Esophagus muscularis mucosa (tissue), 4 donors: Measurements from ENCODE around the gene IL34. TPM values are rescaled to one million over a fixed set of nuclear protein-coding genes. Genes with fewer than 3 reads are reported as not detected.
A peak's percentile ranks its signal among the peaks of the same experiment; 100 is the strongest.

ENCODE experiments used
- DNase-seq: peaks from one replicate; pipeline ENCODE4 v3.0.0-alpha.2; 2017; ENCODE audit errors: extremely low spot score
- H3K27ac ChIP-seq, 4 donors: fragments of 200-600 bp; sonication (generic); replicated peaks in 1 of 4; 1 replicate in 3 of 4; 2 replicates in 1 of 4; pipeline ENCODE4 v1.5.1; 2016 to 2019; ENCODE audit warnings: mild to moderate bottlenecking in 1 of 4
- H3K27me3 ChIP-seq, 4 donors: fragments of 200-600 bp; sonication (generic); one replicate each; pipeline versions ENCODE4 v1.5.1 to v1.6.0; 2016 to 2019
- H3K36me3 ChIP-seq, 4 donors: fragments of 200-600 bp; sonication (generic); one replicate each; pipeline ENCODE4 v1.5.1; 2016 to 2019
- H3K4me1 ChIP-seq, 4 donors: fragments of 200-600 bp; sonication (generic); one replicate each; pipeline ENCODE4 v1.5.1; 2016 to 2019
- H3K4me3 ChIP-seq, 4 donors: fragments of 200-600 bp; sonication (generic); 1 replicate in 2 of 4; 2 replicates in 2 of 4; pipeline ENCODE4 v1.5.1; 2016 to 2019; ENCODE audit warnings: mild to moderate bottlenecking in 4 of 4, moderate library complexity in 1 of 4
- H3K9me3 ChIP-seq, 4 donors: fragments of 200-600 bp; sonication (generic); 1 replicate in 3 of 4; 2 replicates in 1 of 4; pipeline ENCODE4 v1.5.1; 2016 to 2019
- EP300 ChIP-seq: sonication (generic); formaldehyde crosslinking; IDR thresholded peaks from one replicate; pipeline ENCODE4 v1.6.1; 2017; ENCODE audit warnings: antibody characterized with exemption
- POLR2A ChIP-seq: fragments of 450-650 bp; IDR thresholded peaks from one replicate; pipeline ENCODE4 v1.6.1; 2017; ENCODE audit warnings: antibody characterized with exemption, moderate library complexity, mild to moderate bottlenecking, low read depth
- POLR2AphosphoS5 ChIP-seq, 2 donors: sonication (generic); formaldehyde crosslinking; IDR thresholded peaks; one replicate each; pipeline ENCODE4 v1.6.1; 2017; ENCODE audit warnings: antibody characterized with exemption in 2 of 2
- WGBS: methylation state at CpG from one replicate; pipeline ENCODE4 v1.1.5; 2018; 5-methylcytosine and 5-hydroxymethylcytosine counted together
- intact Hi-C: fragments of 100-400 bp; cut with DNase I; formaldehyde crosslinking; loops from one replicate; pipeline ENCODE4 v1.15.1; 2023
- total RNA-seq, 4 donors: library from RNA; depleted of rRNA; stranded (reverse); fragments of >200 nt; gene quantifications; one replicate each; pipeline versions ENCODE4 v1.1.0 to v1.2.1, GENCODE V29; 2016
- TF ChIP-seq, protein P1 (sequence below), 3 experiments: fragments of 200-600 bp in 2 of 3; fragments of 450-650 bp in 1 of 3; sonication (generic) in 2 of 3; IDR thresholded peaks; one replicate each; pipeline ENCODE4 v1.5.1; 2017 to 2019; ENCODE audit warnings: antibody characterized with exemption in 3 of 3, mild to moderate bottlenecking in 2 of 3, moderate library complexity in 1 of 3

The IL34 gene
- total RNA-seq, 4 donors from 2014 or later: 1.7 to 4.7 (median 3.4) TPM

DNA sequence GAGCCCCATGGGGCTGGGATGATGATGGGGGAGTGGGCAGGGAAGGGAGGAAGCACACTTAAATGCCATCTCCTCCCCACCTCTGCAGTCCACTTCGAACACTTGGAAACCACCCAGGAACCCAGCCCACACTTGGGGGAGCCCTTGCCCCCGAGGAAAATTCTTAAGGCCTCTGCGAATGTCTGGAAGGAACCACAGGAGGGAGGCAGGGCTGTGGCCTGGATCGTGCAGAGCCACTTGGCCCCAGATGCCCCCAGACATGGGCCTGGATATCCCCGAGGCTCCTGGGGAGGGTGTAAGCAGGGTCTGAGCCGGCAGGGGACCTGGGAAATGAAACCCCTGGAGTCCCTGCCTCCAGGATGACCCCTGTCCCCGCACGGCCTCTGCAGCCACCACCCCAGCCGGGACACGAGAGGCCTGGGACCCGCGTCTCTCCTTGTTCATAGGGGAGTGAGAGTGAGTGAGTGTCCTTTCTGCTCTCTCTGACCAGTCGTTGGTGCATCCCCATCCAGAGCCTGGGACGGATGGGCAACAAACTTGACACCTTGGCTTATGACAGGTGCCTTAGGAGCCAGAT, 51.3 kb downstream of the IL34 start:
- H3K4me3 ChIP-seq: no peak overlapping the region
- intact Hi-C loops: no loop called here
- no peaks in the 10 kb centered on the region for H3K27me3 ChIP-seq
- peaks cover 0 to 6% (median 0%) of the 10 kb centered on the region in 4 donors for H3K36me3 ChIP-seq
- no peak for TF ChIP-seq EP300
- TF ChIP-seq, protein P1, sequence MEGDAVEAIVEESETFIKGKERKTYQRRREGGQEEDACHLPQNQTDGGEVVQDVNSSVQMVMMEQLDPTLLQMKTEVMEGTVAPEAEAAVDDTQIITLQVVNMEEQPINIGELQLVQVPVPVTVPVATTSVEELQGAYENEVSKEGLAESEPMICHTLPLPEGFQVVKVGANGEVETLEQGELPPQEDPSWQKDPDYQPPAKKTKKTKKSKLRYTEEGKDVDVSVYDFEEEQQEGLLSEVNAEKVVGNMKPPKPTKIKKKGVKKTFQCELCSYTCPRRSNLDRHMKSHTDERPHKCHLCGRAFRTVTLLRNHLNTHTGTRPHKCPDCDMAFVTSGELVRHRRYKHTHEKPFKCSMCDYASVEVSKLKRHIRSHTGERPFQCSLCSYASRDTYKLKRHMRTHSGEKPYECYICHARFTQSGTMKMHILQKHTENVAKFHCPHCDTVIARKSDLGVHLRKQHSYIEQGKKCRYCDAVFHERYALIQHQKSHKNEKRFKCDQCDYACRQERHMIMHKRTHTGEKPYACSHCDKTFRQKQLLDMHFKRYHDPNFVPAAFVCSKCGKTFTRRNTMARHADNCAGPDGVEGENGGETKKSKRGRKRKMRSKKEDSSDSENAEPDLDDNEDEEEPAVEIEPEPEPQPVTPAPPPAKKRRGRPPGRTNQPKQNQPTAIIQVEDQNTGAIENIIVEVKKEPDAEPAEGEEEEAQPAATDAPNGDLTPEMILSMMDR (IDR thresholded peaks at IDR 0.05): peak in 2 of 3 experiments; percentile 17 to 19
- no peaks in the 10 kb centered on the region for H3K9me3 ChIP-seq
- no peak for DNase-seq
- H3K27ac ChIP-seq: peak overlapping the region; percentile 96 to 99 (median 96)
- peaks cover 90 to 95% (median 95%) of the 10 kb centered on the region in 4 donors for H3K4me1 ChIP-seq
- 58% methylated on average over 4 of the region's 14 CpGs for WGBS

DNA sequence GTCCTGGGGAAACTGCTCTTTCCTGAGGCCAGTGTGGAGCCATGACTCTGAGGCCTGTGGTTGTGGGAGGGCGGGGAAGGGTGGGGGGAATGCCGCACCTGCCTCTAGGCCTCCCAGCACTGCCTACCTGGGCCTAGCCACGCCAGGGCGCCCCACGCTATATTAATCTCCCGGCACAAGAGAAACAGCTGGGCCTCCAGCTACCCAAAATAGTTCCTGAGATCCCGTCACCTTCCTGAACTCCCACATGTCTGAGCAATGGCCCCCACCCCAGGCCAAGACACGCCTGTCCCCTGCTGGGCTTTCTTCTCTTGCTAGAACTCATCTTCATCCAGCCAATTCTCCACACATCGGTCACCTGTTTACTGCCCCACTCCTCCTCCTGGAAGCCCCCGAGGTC, 52.5 kb downstream of the IL34 start:
- Histone ChIP-seq H3K9me3 (no peaks in the 10 kb centered on the region), H3K27me3 (no peaks in the 10 kb centered on the region), H3K36me3 (peaks cover 0 to 6% (median 0%) of the 10 kb centered on the region in 4 donors), H3K27ac (peak overlapping the region; percentile 96 to 99 (median 96)), H3K4me1 (peaks cover 90 to 95% (median 95%) of the 10 kb centered on the region in 4 donors), H3K4me3 (no peak overlapping the region)
- intact Hi-C loops: no loop called here
- no peak for DNase-seq
- 95% methylated on average over 8 of the region's 10 CpGs for WGBS
- TF ChIP-seq, protein P1 (IDR thresholded peaks at IDR 0.05): no peak
- no peak for TF ChIP-seq POLR2A
- no peak for TF ChIP-seq POLR2AphosphoS5 (IDR thresholded peaks at IDR 0.05)
- no peak for TF ChIP-seq EP300

DNA sequence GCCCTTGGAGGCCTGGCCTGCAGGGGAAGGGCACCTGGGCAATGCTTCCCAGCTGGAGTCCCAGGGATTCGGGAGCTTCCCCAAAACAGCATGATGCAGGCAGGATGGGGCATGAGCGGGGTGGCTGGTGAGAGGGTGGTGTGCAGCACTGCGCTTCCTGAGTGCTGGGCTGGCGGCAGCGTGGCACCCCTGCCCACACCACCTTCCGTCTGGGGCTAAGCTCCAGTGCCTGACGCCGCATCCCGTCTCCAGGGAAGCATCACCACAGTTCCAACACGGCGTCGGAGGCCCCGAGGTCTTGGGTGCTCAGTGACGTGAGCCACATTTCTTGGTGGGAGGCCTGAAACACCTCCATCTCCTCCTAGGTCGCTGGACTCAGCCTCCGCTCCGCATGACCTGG, 53.3 kb downstream of the IL34 start:
- intact Hi-C loops: no loop called here
- WGBS: 100% methylated on average over 5 of the region's 17 CpGs
- DNase-seq: no peak
- no peak for TF ChIP-seq POLR2A
- no peak for TF ChIP-seq EP300
- TF ChIP-seq POLR2AphosphoS5 (IDR thresholded peaks at IDR 0.05): no peak
- TF ChIP-seq, protein P1 (IDR thresholded peaks at IDR 0.05): no peak
- Histone ChIP-seq H3K27me3 (no peaks in the 10 kb centered on the region), H3K4me1 (peaks cover 90 to 95% (median 95%) of the 10 kb centered on the region in 4 donors), H3K27ac (peak overlapping the region; percentile 91 to 99 (median 96)), H3K36me3 (peaks cover 0 to 6% (median 0%) of the 10 kb centered on the region in 4 donors), H3K4me3 (no peak overlapping the region), H3K9me3 (no peaks in the 10 kb centered on the region)

DNA sequence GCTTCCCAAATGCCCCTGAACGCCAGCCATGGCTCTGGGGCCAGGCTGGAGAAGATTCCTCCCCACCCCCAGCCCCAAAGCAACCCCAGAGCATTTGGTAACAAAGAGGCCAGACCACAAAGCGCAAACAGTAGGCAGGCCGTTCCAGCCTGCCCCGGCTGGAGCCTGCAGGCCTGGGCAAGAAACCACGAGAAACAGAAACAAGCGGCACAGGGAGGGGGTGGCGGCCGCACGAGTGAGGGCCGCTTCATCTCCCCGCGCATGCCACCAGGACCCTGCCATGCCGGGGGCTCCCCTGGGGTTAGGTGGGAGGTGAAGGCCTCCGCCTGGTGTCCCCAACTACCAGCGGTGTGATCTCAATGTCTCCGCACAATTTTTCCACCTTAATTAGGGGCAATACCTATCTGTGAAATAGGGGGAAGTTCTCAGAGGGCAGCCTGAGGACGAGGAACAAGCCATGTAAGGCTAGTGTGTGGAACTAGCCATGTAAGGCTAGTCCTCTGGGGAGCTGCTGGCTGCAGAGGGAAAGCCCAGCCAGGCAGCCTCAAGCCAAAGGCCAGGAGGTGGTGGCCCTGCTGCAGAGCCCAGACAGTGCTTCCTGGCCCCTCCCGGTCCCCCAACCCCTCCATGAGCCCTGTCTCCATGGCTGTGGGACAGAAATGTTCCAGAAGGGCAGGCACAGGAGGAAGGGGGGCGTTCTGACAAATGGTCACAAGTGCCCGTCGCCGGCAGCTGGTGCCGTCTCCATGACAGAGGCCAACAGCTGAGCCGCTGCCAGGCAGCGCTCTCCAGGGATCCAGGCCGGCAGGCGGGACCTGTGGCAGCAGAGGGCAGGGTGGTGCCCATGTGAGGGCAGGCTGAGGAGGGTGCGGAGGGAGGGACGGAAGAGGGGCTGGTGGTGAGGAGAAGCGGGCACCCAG, 54.0 kb downstream of the IL34 start:
- 75% methylated on average over 24 of the region's 30 CpGs for WGBS
- intact Hi-C loops: no loop called here
- H3K27ac ChIP-seq: peak overlapping the region; percentile 91 to 99 (median 96)
- no peaks in the 10 kb centered on the region for H3K27me3 ChIP-seq
- peaks cover 0 to 6% (median 0%) of the 10 kb centered on the region in 4 donors for H3K36me3 ChIP-seq
- peaks cover 90 to 95% (median 94%) of the 10 kb centered on the region in 4 donors for H3K4me1 ChIP-seq
- H3K9me3 ChIP-seq: no peaks in the 10 kb centered on the region
- TF ChIP-seq POLR2A (no peak), POLR2AphosphoS5 (IDR thresholded peaks at IDR 0.05) (peak in 1 of 2 donors; percentile 67), EP300 (no peak)
- TF ChIP-seq, protein P1 (IDR thresholded peaks at IDR 0.05): no peak
- no peak for DNase-seq
- H3K4me3 ChIP-seq: no peak overlapping the region
